Breast epithelium (tissue), 3 donors: Measurements from ENCODE around the gene U2AF1L4.

Experiments used
- POLR2AphosphoS5 ChIP-seq, 3 donors: sonication (generic); formaldehyde crosslinking; IDR thresholded peaks; one replicate each; pipeline ENCODE4 v1.6.1; 2017; ENCODE audit warnings: antibody characterized with exemption in 3 of 3
- TF ChIP-seq, protein P1 (sequence below), 3 donors: fragments of 450-650 bp; IDR thresholded peaks; one replicate each; pipeline ENCODE4 v1.5.1; 2016 to 2017; ENCODE audit warnings: antibody characterized with exemption in 3 of 3, mild to moderate bottlenecking in 3 of 3, moderate library complexity in 3 of 3

DNA sequence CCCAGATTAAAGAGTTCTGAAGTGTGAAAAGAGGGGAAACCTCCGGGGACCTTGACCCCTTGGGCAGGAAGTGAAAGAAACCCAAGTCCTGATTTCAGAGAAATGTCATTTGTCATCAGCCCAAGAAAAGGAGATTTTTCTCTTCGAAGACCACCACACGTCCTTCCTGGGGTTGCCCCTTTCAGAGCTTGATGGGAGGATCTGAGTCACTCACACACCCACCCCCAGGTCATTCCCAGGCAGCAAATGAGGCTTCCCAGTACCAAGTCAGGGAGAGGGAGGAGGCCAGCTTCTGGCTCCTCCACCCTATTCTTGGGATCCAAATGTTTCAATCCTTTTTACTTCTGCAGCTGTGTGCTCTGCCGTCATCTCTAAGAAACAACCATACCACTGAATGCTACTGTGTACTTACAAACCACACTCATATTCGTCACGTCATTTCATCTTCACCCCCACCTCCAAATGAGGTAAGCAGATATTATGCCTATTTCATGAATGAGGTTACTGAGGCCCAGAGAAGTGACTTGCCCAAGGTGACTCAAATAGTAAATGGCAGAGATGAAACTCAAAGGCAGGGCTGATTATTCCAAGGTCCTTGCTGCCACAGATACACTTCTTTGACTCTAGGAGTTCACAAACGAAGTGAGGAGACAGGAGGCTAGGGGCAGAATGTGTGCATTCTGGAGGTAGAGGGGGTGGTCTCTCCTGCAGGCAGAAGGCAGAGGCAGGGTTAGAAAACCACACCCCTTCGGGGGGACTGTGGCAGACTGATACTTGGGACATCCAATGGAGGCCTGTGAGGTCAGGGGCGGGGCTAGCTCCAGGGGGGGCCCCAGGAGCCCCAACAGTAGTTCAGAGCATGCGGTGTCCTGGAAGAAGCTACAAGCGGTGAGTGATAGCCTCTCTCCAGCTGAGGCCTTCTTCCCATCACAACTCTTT is 32.4 kb downstream of the U2AF1L4 start:
- TF ChIP-seq, protein P1, sequence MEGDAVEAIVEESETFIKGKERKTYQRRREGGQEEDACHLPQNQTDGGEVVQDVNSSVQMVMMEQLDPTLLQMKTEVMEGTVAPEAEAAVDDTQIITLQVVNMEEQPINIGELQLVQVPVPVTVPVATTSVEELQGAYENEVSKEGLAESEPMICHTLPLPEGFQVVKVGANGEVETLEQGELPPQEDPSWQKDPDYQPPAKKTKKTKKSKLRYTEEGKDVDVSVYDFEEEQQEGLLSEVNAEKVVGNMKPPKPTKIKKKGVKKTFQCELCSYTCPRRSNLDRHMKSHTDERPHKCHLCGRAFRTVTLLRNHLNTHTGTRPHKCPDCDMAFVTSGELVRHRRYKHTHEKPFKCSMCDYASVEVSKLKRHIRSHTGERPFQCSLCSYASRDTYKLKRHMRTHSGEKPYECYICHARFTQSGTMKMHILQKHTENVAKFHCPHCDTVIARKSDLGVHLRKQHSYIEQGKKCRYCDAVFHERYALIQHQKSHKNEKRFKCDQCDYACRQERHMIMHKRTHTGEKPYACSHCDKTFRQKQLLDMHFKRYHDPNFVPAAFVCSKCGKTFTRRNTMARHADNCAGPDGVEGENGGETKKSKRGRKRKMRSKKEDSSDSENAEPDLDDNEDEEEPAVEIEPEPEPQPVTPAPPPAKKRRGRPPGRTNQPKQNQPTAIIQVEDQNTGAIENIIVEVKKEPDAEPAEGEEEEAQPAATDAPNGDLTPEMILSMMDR (IDR thresholded peaks at IDR 0.05): no peak
- no peak for TF ChIP-seq POLR2AphosphoS5 (IDR thresholded peaks at IDR 0.05)
